GM21447 (cell line): ENCODE data around the gene CSF1R.
A peak's percentile ranks its signal among the peaks of the same experiment; 100 is the strongest.
"Not testable (repeated sequence)": the region's sequence is repeated elsewhere in the genome, so short reads cannot be mapped to it uniquely, and the experiment has no call there.

Experiments used
- ATAC-seq: cut with Tn5 transposase; IDR thresholded peaks from one replicate; pipeline ENCODE4 v1.9.1; 2021; ENCODE audit not compliant: unreplicated experiment

Gene CSF1R

GRCh38 chr5:150105928-150106615, 19.7 kb upstream of the CSF1R start:
- ATAC-seq: no peak

- no peak for ATAC-seq
Measured at GRCh38 chr5:150104550-150104870, 18.2 kb upstream of the CSF1R start.

- ATAC-seq: no peak
Measured at GRCh38 chr5:150103678-150104549, 17.6 kb upstream of the CSF1R start.

GRCh38 chr5:150101023-150101422, 14.7 kb upstream of the CSF1R start:
- ATAC-seq: no peak

GRCh38 chr5:150097152-150097551, 10.8 kb upstream of the CSF1R start:
- no peak for ATAC-seq

GRCh38 chr5:150092159-150092787, 5.9 kb upstream of the CSF1R start:
- ATAC-seq: peak; percentile 96

GRCh38 chr5:150085191-150085912, 1.0 kb downstream of the CSF1R start:
- ATAC-seq: no peak

GRCh38 chr5:150084754-150085153, 1.6 kb downstream of the CSF1R start:
- not testable (repeated sequence) for ATAC-seq

GRCh38 chr5:150082889-150083288, 3.5 kb downstream of the CSF1R start:
- no peak for ATAC-seq

GRCh38 chr5:150082374-150082773, 4.0 kb downstream of the CSF1R start:
- peak; percentile 25 for ATAC-seq

GRCh38 chr5:150081541-150082283, 4.6 kb downstream of the CSF1R start:
- ATAC-seq: peak; percentile 94

- ATAC-seq: no peak
Measured at GRCh38 chr5:150080696-150081435, 5.5 kb downstream of the CSF1R start.

- no peak for ATAC-seq
Measured at GRCh38 chr5:150079909-150080461, 6.4 kb downstream of the CSF1R start.

GRCh38 chr5:150078802-150079689, 7.3 kb downstream of the CSF1R start:
- ATAC-seq: no peak

GRCh38 chr5:150077996-150078801, 8.2 kb downstream of the CSF1R start:
- ATAC-seq: no peak

GRCh38 chr5:150077060-150077459, 9.3 kb downstream of the CSF1R start:
- no peak for ATAC-seq

- no peak for ATAC-seq
Measured at GRCh38 chr5:150075806-150076205, 10.5 kb downstream of the CSF1R start.

- ATAC-seq: no peak
Measured at GRCh38 chr5:150075233-150075632, 11.1 kb downstream of the CSF1R start.
